ENCODE data around the gene RFC2.

The RFC2 gene

DNA sequence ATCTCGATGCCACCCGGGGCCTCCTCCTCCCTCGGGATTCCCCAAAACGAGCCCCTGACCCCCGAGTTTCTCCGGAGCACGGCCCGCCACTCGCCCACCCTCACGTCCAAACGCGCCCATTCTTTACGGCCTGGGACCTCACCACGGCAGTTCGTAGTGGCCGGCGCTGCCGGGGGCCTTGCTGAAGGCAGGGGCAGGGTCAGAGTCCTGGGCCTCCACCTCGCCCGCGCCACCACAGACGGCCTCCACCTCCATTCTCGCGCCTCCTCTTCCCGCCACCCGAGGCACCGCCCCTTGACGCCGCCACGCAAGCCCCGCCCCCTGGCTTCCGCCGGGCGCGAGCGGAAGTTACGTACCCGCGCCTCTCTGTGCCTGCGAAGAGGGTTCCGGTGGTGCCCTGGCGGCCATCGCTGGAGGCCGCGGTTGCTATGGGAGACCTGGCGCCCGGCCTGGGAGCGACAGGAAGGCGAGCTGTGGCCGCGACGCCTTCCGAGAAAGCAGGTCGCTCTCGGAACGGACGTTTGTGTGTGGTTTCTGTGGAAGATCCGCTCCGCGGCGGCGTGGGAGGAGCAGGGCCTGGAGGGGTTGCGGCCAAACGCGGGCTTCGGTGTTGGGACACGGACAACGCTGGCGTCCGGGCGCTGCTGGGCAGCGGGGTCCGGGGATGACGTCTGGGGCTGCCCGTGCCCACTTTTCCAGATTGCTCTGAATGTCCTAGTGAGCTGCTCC is at the start of gene RFC2 (continued):
- TF ChIP-seq ZNF514 (tag by site-specific recombination; IDR thresholded peaks at IDR 0.05) (no peak), ZNF391 (tag by site-specific recombination; IDR thresholded peaks at IDR 0.05; ENCODE audit: borderline replicate concordance, low read depth) (peak; percentile 74; the same call in 1 of the 2 replicates), ZNF202 (tag by site-specific recombination; IDR thresholded peaks at IDR 0.05; ENCODE audit: borderline replicate concordance) (no peak), ZNF600 (tag by site-specific recombination; IDR thresholded peaks at IDR 0.05) (peak; percentile 44; the same call in 1 of the 2 replicates), ZNF248 (tag by site-specific recombination; IDR thresholded peaks at IDR 0.05) (no peak), ZBTB7A (tag by site-specific recombination; IDR thresholded peaks at IDR 0.05; ENCODE audit: low read depth) (peak; percentile 85), ZNF132 (tag by site-specific recombination; IDR thresholded peaks at IDR 0.05; ENCODE audit: borderline replicate concordance) (no peak), ZNF558 (tag by site-specific recombination; IDR thresholded peaks at IDR 0.05) (no peak), ZNF830 (tag by site-specific recombination; IDR thresholded peaks at IDR 0.05; ENCODE audit: low read depth) (no peak), ZNF837 (tag by site-specific recombination; IDR thresholded peaks at IDR 0.05) (no peak), YY2 (tag by site-specific recombination; IDR thresholded peaks at IDR 0.05) (peak; percentile 81), ZNF701 (tag by site-specific recombination; IDR thresholded peaks at IDR 0.05) (no peak), ZNF654 (tag by site-specific recombination; IDR thresholded peaks at IDR 0.05; ENCODE audit: low read depth) (no peak), KLF10 (tag by site-specific recombination; IDR thresholded peaks at IDR 0.05) (peak; percentile 76), ZNF549 (tag by site-specific recombination; IDR thresholded peaks at IDR 0.05) (no peak), ZFP41 (tag by site-specific recombination; IDR thresholded peaks at IDR 0.05; ENCODE audit: borderline replicate concordance) (no peak; the same call in 1 of the 2 replicates), ZSCAN30 (tag by site-specific recombination; IDR thresholded peaks at IDR 0.05) (no peak), ZNF157 (tag by site-specific recombination; IDR thresholded peaks at IDR 0.05) (no peak), ZNF175 (tag by site-specific recombination; IDR thresholded peaks at IDR 0.05) (no peak), ZSCAN23 (tag by site-specific recombination; IDR thresholded peaks at IDR 0.05) (no peak), ZNF114 (tag by site-specific recombination; IDR thresholded peaks at IDR 0.05) (no peak), ZNF354C (tag by site-specific recombination; IDR thresholded peaks at IDR 0.05; ENCODE audit: borderline replicate concordance, low read depth) (no peak), ZIC2 (tag by site-specific recombination; IDR thresholded peaks at IDR 0.05) (no peak), ZNF19 (tag by site-specific recombination; IDR thresholded peaks at IDR 0.05; ENCODE audit: low read depth) (no peak)
- TF ChIP-seq, protein P1, sequence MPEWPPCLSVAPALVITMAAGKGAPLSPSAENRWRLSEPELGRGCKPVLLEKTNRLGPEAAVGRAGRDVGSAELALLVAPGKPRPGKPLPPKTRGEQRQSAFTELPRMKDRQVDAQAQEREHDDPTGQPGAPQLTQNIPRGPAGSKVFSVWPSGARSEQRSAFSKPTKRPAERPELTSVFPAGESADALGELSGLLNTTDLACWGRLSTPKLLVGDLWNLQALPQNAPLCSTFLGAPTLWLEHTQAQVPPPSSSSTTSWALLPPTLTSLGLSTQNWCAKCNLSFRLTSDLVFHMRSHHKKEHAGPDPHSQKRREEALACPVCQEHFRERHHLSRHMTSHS (tag by site-specific recombination; IDR thresholded peaks at IDR 0.05), result 0 out of 2 replicates have a peak, but pooled peaks have one; percentile 48
- TF ChIP-seq, protein P2, sequence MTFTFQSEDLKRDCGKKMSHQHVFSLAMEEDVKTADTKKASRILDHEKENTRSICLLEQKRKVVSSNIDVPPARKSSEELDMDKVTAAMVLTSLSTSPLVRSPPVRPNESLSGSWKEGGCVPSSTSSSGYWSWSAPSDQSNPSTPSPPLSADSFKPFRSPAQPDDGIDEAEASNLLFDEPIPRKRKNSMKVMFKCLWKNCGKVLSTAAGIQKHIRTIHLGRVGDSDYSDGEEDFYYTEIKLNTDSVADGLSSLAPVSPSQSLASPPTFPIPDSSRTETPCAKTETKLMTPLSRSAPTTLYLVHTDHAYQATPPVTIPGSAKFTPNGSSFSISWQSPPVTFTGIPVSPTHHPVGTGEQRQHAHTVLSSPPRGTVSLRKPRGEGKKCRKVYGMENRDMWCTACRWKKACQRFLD (tag by site-specific recombination; IDR thresholded peaks at IDR 0.05), result no peak
- TF ChIP-seq, protein P3, sequence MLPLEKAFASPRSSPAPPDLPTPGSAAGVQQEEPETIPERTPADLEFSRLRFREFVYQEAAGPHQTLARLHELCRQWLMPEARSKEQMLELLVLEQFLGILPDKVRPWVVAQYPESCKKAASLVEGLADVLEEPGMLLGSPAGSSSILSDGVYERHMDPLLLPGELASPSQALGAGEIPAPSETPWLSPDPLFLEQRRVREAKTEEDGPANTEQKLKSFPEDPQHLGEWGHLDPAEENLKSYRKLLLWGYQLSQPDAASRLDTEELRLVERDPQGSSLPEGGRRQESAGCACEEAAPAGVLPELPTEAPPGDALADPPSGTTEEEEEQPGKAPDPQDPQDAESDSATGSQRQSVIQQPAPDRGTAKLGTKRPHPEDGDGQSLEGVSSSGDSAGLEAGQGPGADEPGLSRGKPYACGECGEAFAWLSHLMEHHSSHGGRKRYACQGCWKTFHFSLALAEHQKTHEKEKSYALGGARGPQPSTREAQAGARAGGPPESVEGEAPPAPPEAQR (tag by site-specific recombination; IDR thresholded peaks at IDR 0.05), result no peak
- TF ChIP-seq, protein P4, sequence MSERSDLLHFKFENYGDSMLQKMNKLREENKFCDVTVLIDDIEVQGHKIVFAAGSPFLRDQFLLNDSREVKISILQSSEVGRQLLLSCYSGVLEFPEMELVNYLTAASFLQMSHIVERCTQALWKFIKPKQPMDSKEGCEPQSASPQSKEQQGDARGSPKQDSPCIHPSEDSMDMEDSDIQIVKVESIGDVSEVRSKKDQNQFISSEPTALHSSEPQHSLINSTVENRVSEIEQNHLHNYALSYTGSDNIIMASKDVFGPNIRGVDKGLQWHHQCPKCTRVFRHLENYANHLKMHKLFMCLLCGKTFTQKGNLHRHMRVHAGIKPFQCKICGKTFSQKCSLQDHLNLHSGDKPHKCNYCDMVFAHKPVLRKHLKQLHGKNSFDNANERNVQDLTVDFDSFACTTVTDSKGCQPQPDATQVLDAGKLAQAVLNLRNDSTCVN (tag by site-specific recombination; optimal IDR thresholded peaks at IDR 0.05), result peak; percentile 96
- TF ChIP-seq, protein P5, sequence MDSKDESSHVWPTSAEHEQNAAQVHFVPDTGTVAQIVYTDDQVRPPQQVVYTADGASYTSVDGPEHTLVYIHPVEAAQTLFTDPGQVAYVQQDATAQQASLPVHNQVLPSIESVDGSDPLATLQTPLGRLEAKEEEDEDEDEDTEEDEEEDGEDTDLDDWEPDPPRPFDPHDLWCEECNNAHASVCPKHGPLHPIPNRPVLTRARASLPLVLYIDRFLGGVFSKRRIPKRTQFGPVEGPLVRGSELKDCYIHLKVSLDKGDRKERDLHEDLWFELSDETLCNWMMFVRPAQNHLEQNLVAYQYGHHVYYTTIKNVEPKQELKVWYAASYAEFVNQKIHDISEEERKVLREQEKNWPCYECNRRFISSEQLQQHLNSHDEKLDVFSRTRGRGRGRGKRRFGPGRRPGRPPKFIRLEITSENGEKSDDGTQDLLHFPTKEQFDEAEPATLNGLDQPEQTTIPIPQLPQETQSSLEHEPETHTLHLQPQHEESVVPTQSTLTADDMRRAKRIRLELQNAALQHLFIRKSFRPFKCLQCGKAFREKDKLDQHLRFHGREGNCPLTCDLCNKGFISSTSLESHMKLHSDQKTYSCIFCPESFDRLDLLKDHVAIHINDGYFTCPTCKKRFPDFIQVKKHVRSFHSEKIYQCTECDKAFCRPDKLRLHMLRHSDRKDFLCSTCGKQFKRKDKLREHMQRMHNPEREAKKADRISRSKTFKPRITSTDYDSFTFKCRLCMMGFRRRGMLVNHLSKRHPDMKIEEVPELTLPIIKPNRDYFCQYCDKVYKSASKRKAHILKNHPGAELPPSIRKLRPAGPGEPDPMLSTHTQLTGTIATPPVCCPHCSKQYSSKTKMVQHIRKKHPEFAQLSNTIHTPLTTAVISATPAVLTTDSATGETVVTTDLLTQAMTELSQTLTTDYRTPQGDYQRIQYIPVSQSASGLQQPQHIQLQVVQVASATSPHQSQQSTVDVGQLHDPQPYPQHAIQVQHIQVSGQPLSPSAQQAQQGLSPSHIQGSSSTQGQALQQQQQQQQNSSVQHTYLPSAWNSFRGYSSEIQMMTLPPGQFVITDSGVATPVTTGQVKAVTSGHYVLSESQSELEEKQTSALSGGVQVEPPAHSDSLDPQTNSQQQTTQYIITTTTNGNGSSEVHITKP (tag by site-specific recombination; IDR thresholded peaks at IDR 0.05), result no peak
